ENCODE results near the gene FAM32A. TPM values are rescaled to one million over a fixed set of nuclear protein-coding genes. Genes with fewer than 3 reads are reported as not detected.
A peak's percentile ranks its signal among the peaks of the same experiment; 100 is the strongest.
"Not testable (repeated sequence)": the region's sequence is repeated elsewhere in the genome, so short reads cannot be mapped to it uniquely, and the experiment has no call there.

Gene FAM32A
- polyA plus RNA-seq, 1 experiment: 156 TPM

- H3K27me3 ChIP-seq (ENCODE audit: control insufficient read depth, insufficient read depth, low read length): peaks cover 1% of the 10 kb centered on the region; the same call in 1 of the 2 replicates
- POLR2A ChIA-PET: no interaction called here
- H3K36me3 ChIP-seq (ENCODE audit: control insufficient read depth, insufficient read depth, low read length): no peaks in the 10 kb centered on the region
- DNase-seq (ENCODE audit: low read depth): no peak
- CTCF ChIA-PET: interaction anchor here (0.6 kb wide), 1 partner anchor 116 kb away, joined by 3 read pairs; no protein-coding TSS in a partner anchor
- no peak overlapping the region for H3K4me3 ChIP-seq (ENCODE audit: low read depth, low read length)
- TF ChIP-seq CTCF (IDR thresholded peaks at IDR 0.05; ENCODE audit: insufficient read depth, low read depth, low read length): no peak
Observed at GRCh38 chr19:16175954-16176353, 9.3 kb upstream of the FAM32A start.

GRCh38 chr19:16178866-16179265 lies 6.3 kb upstream of the FAM32A start:
- CTCF ChIA-PET: interaction anchor here (1.6 to 4.9 kb wide), 2 partner anchors 131 to 138 kb away, joined by 3 to 61 read pairs; no protein-coding TSS in a partner anchor
- H3K4me3 ChIP-seq (ENCODE audit: low read depth, low read length); DNase-seq (ENCODE audit: low read depth); H3K36me3 ChIP-seq (ENCODE audit: control insufficient read depth, insufficient read depth, low read length); H3K27me3 ChIP-seq (ENCODE audit: control insufficient read depth, insufficient read depth, low read length); POLR2A ChIA-PET: not testable (repeated sequence)

GRCh38 chr19:16180611-16181010 lies 4.6 kb upstream of the FAM32A start:
- DNase-seq (ENCODE audit: low read depth): peak; percentile 63
- POLR2A ChIA-PET: interaction anchor here (0.6 kb wide), 1 partner anchor 105 kb away, joined by 6 read pairs; the partner anchor contains the start of gene TPM4
- Histone ChIP-seq H3K4me3 (ENCODE audit: low read depth, low read length) (no peak overlapping the region), H3K27me3 (ENCODE audit: control insufficient read depth, insufficient read depth, low read length) (no peaks in the 10 kb centered on the region), H3K36me3 (ENCODE audit: control insufficient read depth, insufficient read depth, low read length) (no peaks in the 10 kb centered on the region)
- TF ChIP-seq CTCF (IDR thresholded peaks at IDR 0.05; ENCODE audit: insufficient read depth, low read depth, low read length): no peak
- CTCF ChIA-PET: interaction anchor here (0.5 to 4.9 kb wide), 5 partner anchors 9 to 551 kb away, joined by 4 to 61 read pairs (median 5); no protein-coding TSS in a partner anchor

- CTCF ChIA-PET: interaction anchor here (0.6 to 5.3 kb wide), 12 partner anchors 10 to 558 kb away, joined by 3 to 48 read pairs (median 3); partner anchors contain the start of gene AP1M1
- Histone ChIP-seq H3K4me3 (ENCODE audit: low read depth, low read length) (peak overlapping the region; percentile 37), H3K27me3 (ENCODE audit: control insufficient read depth, insufficient read depth, low read length) (no peaks in the 10 kb centered on the region), H3K36me3 (ENCODE audit: control insufficient read depth, insufficient read depth, low read length) (peaks cover 1% of the 10 kb centered on the region; the same call in 1 of the 2 replicates)
- TF ChIP-seq CTCF (IDR thresholded peaks at IDR 0.05; ENCODE audit: insufficient read depth, low read depth, low read length): no peak
- DNase-seq (ENCODE audit: low read depth): no peak
- POLR2A ChIA-PET: interaction anchor here (0.5 to 1.5 kb wide), 3 partner anchors 63 to 131 kb away, joined by 3 to 11 read pairs (median 4); partner anchors contain the start of gene TPM4
Observed at GRCh38 chr19:16184665-16185122, 516 bp upstream of the FAM32A start.

GRCh38 chr19:16185768-16186123 lies 536 bp downstream of the FAM32A start:
- POLR2A ChIA-PET: interaction anchor here (0.6 to 1.5 kb wide), 2 partner anchors 91 to 108 kb away, joined by 3 to 11 read pairs; partner anchors contain the start of gene TPM4
- TF ChIP-seq CTCF (IDR thresholded peaks at IDR 0.05; ENCODE audit: insufficient read depth, low read depth, low read length): peak; percentile 59

More at GRCh38 chr19:16185768-16186123, 536 bp downstream of the FAM32A start:
- CTCF ChIA-PET: interaction anchor here (0.6 to 5.3 kb wide), 10 partner anchors 10 to 559 kb away, joined by 3 to 48 read pairs (median 3); no protein-coding TSS in a partner anchor
- Histone ChIP-seq H3K4me3 (ENCODE audit: low read depth, low read length) (peak overlapping the region; percentile 55), H3K27me3 (ENCODE audit: control insufficient read depth, insufficient read depth, low read length) (no peaks in the 10 kb centered on the region), H3K36me3 (ENCODE audit: control insufficient read depth, insufficient read depth, low read length) (peaks cover 9% of the 10 kb centered on the region)
- DNase-seq (ENCODE audit: low read depth): no peak

Data from BJ (cell line).